Suprapubic skin (tissue), 4 donors: Measurements from ENCODE around the gene MYH16.
"Not testable (repeated sequence)": the region's sequence is repeated elsewhere in the genome, so short reads cannot be mapped to it uniquely, and the experiment has no call there.

Experiments
- CTCF ChIP-seq, 2 donors: fragments of 200-600 bp in 1 of 2; fragments of 450-650 bp in 1 of 2; sonication (generic) in 1 of 2; IDR thresholded peaks; one replicate each; pipeline ENCODE4 v1.5.1; 2016 to 2019; ENCODE audit warnings: antibody characterized with exemption in 2 of 2, mild to moderate bottlenecking in 1 of 2, moderate library complexity in 1 of 2
- EP300 ChIP-seq: sonication (generic); formaldehyde crosslinking; IDR thresholded peaks from one replicate; pipeline ENCODE4 v1.6.1; 2017; ENCODE audit warnings: antibody characterized with exemption
- POLR2A ChIP-seq, 2 donors: fragments of 450-650 bp; IDR thresholded peaks; one replicate each; pipeline ENCODE4 v1.6.1; 2017; ENCODE audit warnings: antibody characterized with exemption in 2 of 2, mild to moderate bottlenecking in 2 of 2, moderate library complexity in 2 of 2
- POLR2AphosphoS5 ChIP-seq, 3 donors: sonication (generic); formaldehyde crosslinking; IDR thresholded peaks; one replicate each; pipeline ENCODE4 v1.6.1; 2017; ENCODE audit warnings: antibody characterized with exemption in 3 of 3

GRCh38 chr7:99273561-99273960 lies 922 bp downstream of the MYH16 start:
- not testable (repeated sequence) for TF ChIP-seq CTCF (IDR thresholded peaks at IDR 0.05); POLR2AphosphoS5 (IDR thresholded peaks at IDR 0.05); POLR2A (IDR thresholded peaks at IDR 0.05); EP300
